HG03378 (cell line): Measurements from ENCODE around the gene CRACR2B.

Experiments
- ATAC-seq: cut with Tn5 transposase; IDR thresholded peaks from one replicate; pipeline ENCODE4 v1.9.1; 2021; ENCODE audit warnings: mild to moderate bottlenecking, moderate library complexity; ENCODE audit not compliant: unreplicated experiment

The CRACR2B gene

DNA sequence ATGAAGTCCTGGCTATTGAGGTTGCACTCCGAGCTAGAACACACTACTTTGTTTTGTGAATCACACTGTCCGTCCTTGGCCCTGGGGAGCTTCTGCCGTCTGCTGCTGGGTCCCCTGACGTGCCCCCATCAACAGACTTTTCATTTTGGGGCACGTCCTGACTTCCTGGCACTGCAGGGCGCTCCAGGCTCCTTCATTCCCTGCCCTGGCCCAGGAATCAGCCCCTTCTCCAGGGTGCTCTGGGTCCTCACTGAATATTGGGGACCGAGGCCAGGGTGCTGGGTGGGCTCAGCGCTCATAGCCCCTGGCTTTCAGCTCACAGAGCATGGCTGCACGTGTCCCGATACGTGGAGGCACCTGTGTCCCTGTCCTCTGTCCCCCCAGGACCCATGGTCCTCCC is 37.2 kb downstream of the CRACR2B start:
- ATAC-seq = no peak

GRCh38 chr11:865462-866430 is 38.0 kb downstream of the CRACR2B start:
- ATAC-seq = no peak

- no peak for ATAC-seq
These were observed 38.8 kb downstream of the CRACR2B start for GRCh38 chr11:866481-866880.

- no peak for ATAC-seq
These were observed 40.2 kb downstream of the CRACR2B start for GRCh38 chr11:867856-868358.

GRCh38 chr11:868394-868793 is 40.7 kb downstream of the CRACR2B start:
- ATAC-seq = no peak

DNA sequence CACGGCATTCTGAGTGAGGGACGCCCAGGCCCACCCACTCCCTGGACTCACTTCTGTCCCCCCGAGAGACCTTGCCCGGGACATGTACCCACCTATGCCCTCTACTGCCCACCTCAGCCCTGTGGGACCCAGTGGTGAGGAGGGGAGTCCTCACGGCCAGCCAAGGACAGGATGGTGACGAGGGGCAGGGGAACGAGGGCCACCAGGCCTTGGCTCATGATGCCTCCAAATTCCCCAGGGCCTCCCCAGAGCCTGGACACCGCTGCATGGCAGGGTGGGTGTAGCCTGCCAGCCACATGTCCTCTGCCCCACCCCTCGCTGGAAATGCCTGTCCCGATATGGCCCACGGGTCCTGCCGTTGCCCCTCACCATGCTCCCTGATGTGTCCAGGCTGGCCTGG is 41.1 kb downstream of the CRACR2B start:
- no peak for ATAC-seq

DNA sequence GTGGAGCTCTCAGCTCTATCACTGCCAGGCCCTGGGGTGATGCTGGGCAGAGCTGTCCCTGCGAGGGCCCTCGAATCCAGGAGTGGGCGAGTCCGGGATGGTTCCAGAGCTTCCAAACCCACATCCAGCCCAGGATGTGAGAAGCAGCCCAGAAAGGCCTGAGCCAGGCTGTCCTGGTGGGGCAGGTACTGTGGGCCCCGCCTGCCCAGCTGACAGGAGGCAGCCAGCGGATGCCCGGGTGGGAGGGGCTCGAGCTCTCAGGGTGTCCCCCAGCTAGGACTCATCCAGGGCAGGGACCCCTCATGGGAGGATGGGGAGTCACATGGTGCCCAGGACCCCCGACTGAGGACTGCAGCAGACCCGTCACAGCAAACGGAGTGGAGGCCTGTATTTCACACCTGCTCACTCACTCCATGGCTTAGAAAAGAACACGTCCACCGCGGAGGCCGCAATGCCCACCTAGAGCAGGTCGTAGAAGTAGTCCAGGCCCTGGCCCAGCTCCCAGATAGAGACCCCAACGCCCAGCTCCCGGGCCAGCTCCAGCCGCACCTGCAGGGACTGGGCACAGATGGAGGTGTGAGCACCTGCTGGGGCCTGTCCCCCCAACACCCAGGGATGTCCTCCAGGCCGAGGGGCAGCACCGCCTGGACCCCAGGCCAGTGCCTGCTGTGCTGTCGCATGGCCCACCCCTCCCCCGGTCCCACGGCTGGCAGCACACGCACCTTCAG is 41.8 kb downstream of the CRACR2B start:
- no peak for ATAC-seq

DNA sequence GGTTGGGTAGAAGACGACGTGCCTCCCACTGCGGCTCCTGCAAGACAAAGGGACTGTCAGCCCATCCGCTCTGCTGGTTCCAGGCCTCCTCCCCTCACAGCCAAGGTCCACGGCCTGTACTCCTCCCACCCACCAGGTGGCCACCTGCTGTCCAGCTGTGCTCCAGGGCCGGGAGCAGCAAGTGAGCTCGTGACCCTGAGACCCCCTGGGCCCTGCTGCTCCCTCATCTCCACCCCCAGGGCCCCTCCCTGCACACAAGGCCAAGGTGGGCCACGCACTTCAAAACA is 42.4 kb downstream of the CRACR2B start:
- no peak for ATAC-seq

- ATAC-seq = no peak
These were observed 42.7 kb downstream of the CRACR2B start for GRCh38 chr11:870418-870817.

DNA sequence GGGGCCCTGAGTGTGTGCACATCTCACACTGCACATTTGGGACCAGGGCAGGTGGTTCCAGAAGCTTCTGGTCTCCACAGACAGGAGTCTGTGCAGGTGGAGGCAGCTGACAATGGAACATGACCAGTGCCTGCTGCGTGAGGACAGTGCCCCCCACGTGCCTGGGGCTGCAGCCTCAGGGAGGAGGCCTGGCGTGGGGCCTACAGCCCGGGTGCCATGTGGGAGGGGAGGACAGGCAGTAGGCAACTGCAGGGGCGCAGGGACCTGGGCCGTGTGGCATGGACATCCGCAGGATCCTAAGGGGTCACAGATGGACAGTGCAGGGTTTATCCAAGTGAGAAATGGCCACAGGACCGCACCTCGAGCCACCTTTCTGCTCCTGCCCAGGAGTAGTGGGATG is 43.8 kb downstream of the CRACR2B start:
- no peak for ATAC-seq

- no peak for ATAC-seq
These were observed 45.1 kb downstream of the CRACR2B start for GRCh38 chr11:872799-873198.

DNA sequence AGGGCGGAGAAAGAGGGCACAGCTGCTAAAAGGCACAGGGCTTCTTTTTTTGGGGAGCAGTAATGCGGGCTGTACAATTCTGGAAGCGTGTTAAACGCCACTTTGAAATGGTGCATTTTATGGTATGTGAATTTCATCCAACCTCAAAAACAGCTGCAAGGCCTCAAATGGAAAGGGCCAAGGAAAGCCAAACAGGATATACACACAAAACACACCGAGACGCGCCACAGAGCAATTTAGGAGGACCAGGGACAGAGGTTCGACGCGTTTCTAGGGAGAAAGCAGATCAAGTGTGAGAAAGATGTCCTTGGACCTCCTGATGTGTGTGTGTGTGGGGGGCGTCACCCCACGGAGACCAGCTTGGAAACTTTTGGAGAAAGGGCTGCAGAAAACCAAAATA is 46.0 kb downstream of the CRACR2B start:
- no peak for ATAC-seq

DNA sequence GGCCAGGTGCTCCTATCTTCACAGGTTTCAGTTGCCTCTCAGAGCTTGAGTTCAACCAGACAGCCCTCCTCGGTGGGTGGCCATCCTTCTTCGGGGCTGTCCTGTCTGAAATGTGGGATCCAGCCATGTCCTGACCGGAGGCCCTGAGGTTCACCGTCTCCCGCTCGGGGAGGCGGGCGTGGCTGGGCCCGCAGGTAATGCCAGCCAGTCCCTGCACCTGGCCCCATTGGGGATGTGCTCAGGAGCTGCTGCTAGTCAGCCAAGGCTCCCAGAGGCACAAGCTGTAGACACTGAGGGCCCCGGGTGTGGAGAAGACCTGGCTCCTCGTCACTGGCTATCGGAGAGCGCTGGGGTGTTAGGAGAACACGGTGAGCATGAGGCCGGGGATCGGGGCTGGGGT is 47.5 kb downstream of the CRACR2B start:
- no peak for ATAC-seq

DNA sequence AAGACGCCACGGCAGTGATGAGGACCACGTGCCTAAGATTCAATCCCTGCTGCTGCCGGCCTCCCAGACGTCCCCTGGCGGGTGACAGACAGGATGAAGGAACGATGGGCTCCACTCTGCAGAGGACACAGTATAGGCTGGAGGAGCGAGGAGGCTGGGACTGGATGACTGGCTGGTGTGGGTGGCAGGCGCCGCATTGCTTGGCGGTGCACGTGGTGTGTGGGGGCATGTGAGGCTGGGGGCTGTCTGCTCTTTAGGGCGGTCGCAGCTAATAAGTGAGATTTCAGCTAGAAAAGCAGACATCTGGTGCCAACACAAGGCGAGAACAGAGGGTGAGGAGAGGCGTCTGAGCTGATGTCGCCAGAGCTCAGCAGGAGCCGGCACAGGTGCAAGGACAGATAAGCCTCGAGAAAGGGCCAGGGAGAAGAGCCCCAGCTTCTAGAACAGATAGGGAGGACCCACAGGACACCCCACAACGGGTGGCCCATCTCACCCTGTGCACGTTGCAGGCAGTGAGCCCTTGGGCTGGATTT is 48.1 kb downstream of the CRACR2B start:
- ATAC-seq = no peak

DNA sequence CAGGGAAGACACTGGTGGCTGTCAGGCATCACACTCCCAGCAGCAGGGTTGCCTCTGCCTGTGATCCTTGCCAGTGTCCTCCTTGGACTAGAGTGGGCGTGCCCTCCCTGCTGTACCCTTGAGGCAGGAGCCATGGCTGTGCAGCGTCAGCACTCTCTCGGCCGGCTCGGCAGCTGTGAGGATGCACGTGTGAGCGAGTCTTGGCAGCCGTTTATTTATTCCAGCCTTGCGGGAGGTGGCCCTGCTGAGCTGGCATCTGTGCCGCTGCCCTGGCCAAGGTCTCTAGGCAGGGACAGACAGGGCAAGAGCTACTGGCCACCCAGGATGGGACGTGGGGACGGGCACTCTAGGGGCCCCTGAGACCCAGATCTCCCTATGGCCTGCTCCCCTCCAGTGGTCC is 48.8 kb downstream of the CRACR2B start:
- no peak for ATAC-seq

- no peak for ATAC-seq
These were observed 49.8 kb downstream of the CRACR2B start for GRCh38 chr11:877565-877964.

DNA sequence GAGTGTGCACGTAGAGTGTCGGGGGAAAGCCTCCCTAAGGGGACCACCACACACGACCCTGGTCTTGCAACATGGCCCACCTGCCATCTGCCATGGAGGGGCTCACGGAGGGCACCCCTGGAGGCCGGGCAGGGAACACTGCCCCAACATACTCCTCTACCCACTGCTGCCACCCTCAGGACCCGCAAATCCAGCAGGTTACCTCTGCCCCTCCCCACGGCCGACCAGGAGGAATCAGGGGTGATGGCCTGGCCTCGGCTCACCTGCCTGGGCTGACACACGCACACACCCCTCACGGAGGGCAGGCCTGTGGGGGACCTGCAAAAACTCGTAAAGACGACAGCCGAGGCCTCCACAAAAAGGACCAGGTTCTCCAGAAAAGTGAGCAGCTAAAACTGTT is 52.7 kb downstream of the CRACR2B start:
- no peak for ATAC-seq
